ENCODE results near the gene HOXA10.
A peak's percentile ranks its signal among the peaks of the same experiment; 100 is the strongest.

Gene HOXA10

GRCh38 chr7:27128034-27128433 lies 46.1 kb downstream of the HOXA10 start:
- H3K27ac ChIP-seq (ENCODE audit: low read depth, low read length): no peak overlapping the region
- H3K9me3 ChIP-seq (ENCODE audit: control insufficient read depth, insufficient read depth, low read depth, low read length): no peaks in the 10 kb centered on the region
- no peak overlapping the region for H3K9ac ChIP-seq (ENCODE audit: low read length)
- H3K4me1 ChIP-seq (ENCODE audit: control insufficient read depth, insufficient read depth, low read length): peaks cover 13% of the 10 kb centered on the region; the same call in 1 of the 2 replicates
- H3K4me3 ChIP-seq (ENCODE audit: low read depth, low read length): no peak overlapping the region
- peaks cover 100% of the 10 kb centered on the region for H3K27me3 ChIP-seq (ENCODE audit: control insufficient read depth, insufficient read depth, low read length)
- no peaks in the 10 kb centered on the region for H3K36me3 ChIP-seq (ENCODE audit: control insufficient read depth, insufficient read depth, low read length)

DNA sequence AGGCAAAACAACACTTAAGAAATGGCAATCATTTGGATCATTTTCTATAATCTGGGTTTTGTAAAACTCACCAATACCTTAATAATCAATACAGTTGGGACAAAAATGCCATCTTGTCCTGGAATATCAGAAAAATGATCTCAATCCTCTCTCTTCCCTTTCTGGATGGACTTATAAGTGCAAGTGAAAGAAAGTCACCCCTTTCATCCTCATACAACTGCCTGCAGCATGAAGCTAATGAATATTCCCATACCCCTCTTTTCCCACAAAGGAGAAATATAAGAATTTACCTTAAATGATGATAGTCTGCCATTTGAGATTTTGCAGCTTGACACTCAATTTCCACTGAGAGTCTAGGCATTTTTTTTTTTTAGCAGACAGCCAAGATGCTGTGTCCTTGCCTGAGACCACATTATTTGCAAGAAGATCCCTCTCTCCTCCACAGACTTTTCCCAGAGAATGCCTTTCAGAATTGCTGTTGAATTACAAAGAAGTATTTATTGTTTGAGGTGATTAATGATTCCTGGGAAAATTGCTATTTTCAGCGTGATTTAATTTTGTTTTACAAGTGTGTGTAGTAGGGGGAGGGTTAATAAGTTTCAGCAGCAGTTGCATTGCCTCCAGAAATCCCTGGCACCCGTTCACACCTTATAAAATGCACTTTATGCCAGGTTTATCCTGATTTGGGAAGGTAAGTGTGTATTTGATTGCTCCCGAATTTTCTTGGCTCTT lies 47.4 kb downstream of the HOXA10 start:
- no peak overlapping the region for H3K4me3 ChIP-seq (ENCODE audit: low read depth, low read length)
- no peaks in the 10 kb centered on the region for H3K9me3 ChIP-seq (ENCODE audit: control insufficient read depth, insufficient read depth, low read depth, low read length)
- H3K27ac ChIP-seq (ENCODE audit: low read depth, low read length): no peak overlapping the region
- no peak overlapping the region for H3K9ac ChIP-seq (ENCODE audit: low read length)
- H3K4me1 ChIP-seq (ENCODE audit: control insufficient read depth, insufficient read depth, low read length): peaks cover 21% of the 10 kb centered on the region; the same call in 1 of the 2 replicates
- H3K27me3 ChIP-seq (ENCODE audit: control insufficient read depth, insufficient read depth, low read length): peaks cover 100% of the 10 kb centered on the region
- H3K36me3 ChIP-seq (ENCODE audit: control insufficient read depth, insufficient read depth, low read length): no peaks in the 10 kb centered on the region

DNA sequence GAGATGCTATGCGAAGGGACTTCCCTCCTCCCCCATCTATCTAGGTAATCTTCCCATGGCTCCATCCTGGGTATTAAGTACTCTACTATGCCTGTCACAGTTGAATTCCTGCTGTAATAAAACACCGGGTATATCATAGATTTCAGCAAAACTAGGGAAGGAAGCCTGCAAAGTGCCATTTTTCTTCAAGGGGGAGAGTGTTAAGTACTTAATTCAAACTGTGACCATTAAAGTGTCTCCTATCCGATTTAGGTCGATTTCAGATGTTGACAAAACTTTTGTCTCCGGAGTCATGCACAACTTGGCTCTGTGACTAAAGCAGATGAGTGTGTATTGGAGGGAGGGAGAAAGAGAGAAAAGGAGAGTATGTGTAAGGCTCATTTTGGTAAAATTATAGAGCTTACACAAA lies 48.1 kb downstream of the HOXA10 start:
- H3K27ac ChIP-seq (ENCODE audit: low read depth, low read length): no peak overlapping the region
- H3K4me3 ChIP-seq (ENCODE audit: low read depth, low read length): no peak overlapping the region
- peaks cover 100% of the 10 kb centered on the region for H3K27me3 ChIP-seq (ENCODE audit: control insufficient read depth, insufficient read depth, low read length)
- H3K36me3 ChIP-seq (ENCODE audit: control insufficient read depth, insufficient read depth, low read length): no peaks in the 10 kb centered on the region
- no peaks in the 10 kb centered on the region for H3K9me3 ChIP-seq (ENCODE audit: control insufficient read depth, insufficient read depth, low read depth, low read length)
- peaks cover 17% of the 10 kb centered on the region; the same call in 1 of the 2 replicates for H3K4me1 ChIP-seq (ENCODE audit: control insufficient read depth, insufficient read depth, low read length)
- H3K9ac ChIP-seq (ENCODE audit: low read length): no peak overlapping the region

DNA sequence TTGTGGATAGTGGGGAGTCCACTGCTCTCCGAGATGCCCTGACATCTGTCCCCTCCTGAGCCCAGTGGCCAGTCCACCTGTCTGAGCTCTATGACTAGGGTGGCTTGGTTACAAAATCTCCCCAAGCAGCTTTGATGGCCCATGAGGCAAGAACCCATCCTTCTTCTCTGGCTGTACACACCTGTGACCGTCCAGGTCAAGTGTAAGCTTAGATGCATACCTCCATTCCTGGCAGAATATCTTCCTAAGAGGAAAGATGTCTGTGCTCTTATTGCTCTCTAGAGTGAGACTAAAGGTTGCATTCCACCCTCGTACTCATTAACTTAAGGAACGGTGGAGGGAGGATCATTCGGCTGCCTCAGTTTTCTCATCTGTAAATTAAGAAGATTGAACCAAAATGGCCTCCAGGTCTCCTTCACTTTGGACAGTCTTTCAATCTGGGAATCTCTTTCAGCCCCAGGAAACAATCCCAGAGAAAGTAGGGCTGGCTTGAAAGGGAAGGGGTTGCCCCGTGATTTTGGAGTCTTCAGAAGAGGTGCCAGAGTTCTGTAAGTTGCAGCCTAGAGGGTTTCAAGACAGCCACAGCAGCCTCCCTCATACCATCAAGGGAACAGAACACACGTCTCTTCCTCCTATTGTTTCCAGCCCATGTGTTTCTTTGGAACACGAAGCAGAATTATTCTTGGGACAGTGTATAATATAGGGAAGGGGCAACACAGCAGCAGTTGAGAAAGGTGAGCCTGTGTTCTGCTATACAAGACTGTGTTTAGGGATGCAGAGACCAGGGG lies 49.0 kb downstream of the HOXA10 start:
- Histone ChIP-seq H3K36me3 (ENCODE audit: control insufficient read depth, insufficient read depth, low read length) (no peaks in the 10 kb centered on the region), H3K9ac (ENCODE audit: low read length) (peak overlapping the region; percentile 13), H3K27me3 (ENCODE audit: control insufficient read depth, insufficient read depth, low read length) (peaks cover 100% of the 10 kb centered on the region), H3K4me1 (ENCODE audit: control insufficient read depth, insufficient read depth, low read length) (peaks cover 17% of the 10 kb centered on the region; the same call in 1 of the 2 replicates), H3K4me3 (ENCODE audit: low read depth, low read length) (no peak overlapping the region), H3K27ac (ENCODE audit: low read depth, low read length) (no peak overlapping the region), H3K9me3 (ENCODE audit: control insufficient read depth, insufficient read depth, low read depth, low read length) (no peaks in the 10 kb centered on the region)

- peak overlapping the region; percentile 18; the same call in 1 of the 2 replicates for H3K4me3 ChIP-seq (ENCODE audit: low read depth, low read length)
- H3K27ac ChIP-seq (ENCODE audit: low read depth, low read length): no peak overlapping the region
- H3K9ac ChIP-seq (ENCODE audit: low read length): peak overlapping the region; percentile 13
- no peaks in the 10 kb centered on the region for H3K36me3 ChIP-seq (ENCODE audit: control insufficient read depth, insufficient read depth, low read length)
- H3K27me3 ChIP-seq (ENCODE audit: control insufficient read depth, insufficient read depth, low read length): peaks cover 100% of the 10 kb centered on the region
- no peaks in the 10 kb centered on the region for H3K9me3 ChIP-seq (ENCODE audit: control insufficient read depth, insufficient read depth, low read depth, low read length)
- peaks cover 17% of the 10 kb centered on the region; the same call in 1 of the 2 replicates for H3K4me1 ChIP-seq (ENCODE audit: control insufficient read depth, insufficient read depth, low read length)
These were observed 49.8 kb downstream of the HOXA10 start for GRCh38 chr7:27124096-27124901.

DNA sequence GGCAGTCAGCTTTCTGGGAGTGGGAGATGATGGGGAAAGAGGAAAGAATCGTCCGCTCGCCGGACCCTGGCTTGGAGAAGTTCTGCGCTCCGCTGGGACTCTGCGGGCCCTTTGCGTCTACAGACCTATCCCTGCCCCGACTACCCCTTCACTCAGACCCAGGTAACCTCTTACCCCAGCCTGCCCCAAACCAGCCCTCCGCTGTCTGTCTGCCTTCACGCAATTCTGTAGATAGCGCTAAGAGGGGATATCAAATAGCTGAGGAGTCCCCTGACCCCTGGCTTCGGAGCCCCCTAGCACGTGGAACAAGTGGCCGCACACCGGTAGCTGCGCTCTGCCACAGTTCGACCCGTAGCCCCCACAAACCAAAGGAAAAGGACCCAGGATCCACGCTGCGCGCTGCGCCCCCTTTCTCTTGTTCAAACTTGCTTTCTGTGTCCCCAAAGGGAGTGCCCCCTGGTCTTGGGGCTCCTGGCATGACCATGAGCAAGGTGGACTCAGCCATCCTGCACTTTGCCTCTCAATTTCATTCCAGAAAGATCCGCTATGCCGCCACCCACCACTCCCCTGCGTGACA lies 50.6 kb downstream of the HOXA10 start:
- H3K27me3 ChIP-seq (ENCODE audit: control insufficient read depth, insufficient read depth, low read length): peaks cover 100% of the 10 kb centered on the region

DNA sequence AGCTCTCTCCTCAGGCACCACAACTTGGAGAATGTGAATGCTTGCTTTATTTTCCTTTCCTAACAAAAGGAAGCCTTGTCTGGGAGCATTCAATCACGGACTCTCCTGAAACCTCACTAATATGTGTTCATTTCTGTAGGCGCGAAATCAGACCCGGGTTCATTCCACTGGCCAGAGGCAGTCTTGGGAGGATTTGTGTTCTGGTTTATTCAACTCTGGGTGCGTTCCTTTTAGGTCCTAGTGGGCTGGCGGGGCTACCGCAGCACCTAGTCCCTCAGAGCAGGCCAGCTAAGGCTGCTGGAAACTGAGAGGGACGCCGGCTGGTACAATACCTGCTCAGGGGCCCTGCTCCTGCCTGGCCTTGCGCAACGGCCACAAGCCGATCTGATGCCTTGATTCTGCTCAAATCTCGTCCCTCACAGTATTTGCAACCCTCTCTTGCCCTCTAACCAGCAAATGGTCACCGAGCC lies 51.1 kb downstream of the HOXA10 start:
- Histone ChIP-seq H3K27me3 (ENCODE audit: control insufficient read depth, insufficient read depth, low read length) (peaks cover 100% of the 10 kb centered on the region), H3K36me3 (ENCODE audit: control insufficient read depth, insufficient read depth, low read length) (no peaks in the 10 kb centered on the region), H3K4me1 (ENCODE audit: control insufficient read depth, insufficient read depth, low read length) (peaks cover 18% of the 10 kb centered on the region; the same call in 1 of the 2 replicates), H3K4me3 (ENCODE audit: low read depth, low read length) (peak overlapping the region; percentile 2; the same call in 1 of the 2 replicates), H3K9me3 (ENCODE audit: control insufficient read depth, insufficient read depth, low read depth, low read length) (no peaks in the 10 kb centered on the region), H3K9ac (ENCODE audit: low read length) (peak overlapping the region; percentile 45), H3K27ac (ENCODE audit: low read depth, low read length) (no peak overlapping the region)

More for the DNA sequence above, 50.6 kb downstream of the HOXA10 start:
- no peak overlapping the region for H3K27ac ChIP-seq (ENCODE audit: low read depth, low read length)
- no peaks in the 10 kb centered on the region for H3K36me3 ChIP-seq (ENCODE audit: control insufficient read depth, insufficient read depth, low read length)
- H3K9ac ChIP-seq (ENCODE audit: low read length): peak overlapping the region; percentile 45
- peaks cover 17% of the 10 kb centered on the region; the same call in 1 of the 2 replicates for H3K4me1 ChIP-seq (ENCODE audit: control insufficient read depth, insufficient read depth, low read length)
- peak overlapping the region; percentile 2; the same call in 1 of the 2 replicates for H3K4me3 ChIP-seq (ENCODE audit: low read depth, low read length)
- H3K9me3 ChIP-seq (ENCODE audit: control insufficient read depth, insufficient read depth, low read depth, low read length): no peaks in the 10 kb centered on the region

GRCh38 chr7:27122077-27122910 lies 51.8 kb downstream of the HOXA10 start:
- Histone ChIP-seq H3K27me3 (ENCODE audit: control insufficient read depth, insufficient read depth, low read length) (peaks cover 100% of the 10 kb centered on the region), H3K9me3 (ENCODE audit: control insufficient read depth, insufficient read depth, low read depth, low read length) (no peaks in the 10 kb centered on the region), H3K4me3 (ENCODE audit: low read depth, low read length) (peak overlapping the region; percentile 9; the same call in 1 of the 2 replicates), H3K4me1 (ENCODE audit: control insufficient read depth, insufficient read depth, low read length) (peaks cover 23% of the 10 kb centered on the region; the same call in 1 of the 2 replicates), H3K9ac (ENCODE audit: low read length) (peak overlapping the region; percentile 45), H3K27ac (ENCODE audit: low read depth, low read length) (no peak overlapping the region), H3K36me3 (ENCODE audit: control insufficient read depth, insufficient read depth, low read length) (no peaks in the 10 kb centered on the region)

DNA sequence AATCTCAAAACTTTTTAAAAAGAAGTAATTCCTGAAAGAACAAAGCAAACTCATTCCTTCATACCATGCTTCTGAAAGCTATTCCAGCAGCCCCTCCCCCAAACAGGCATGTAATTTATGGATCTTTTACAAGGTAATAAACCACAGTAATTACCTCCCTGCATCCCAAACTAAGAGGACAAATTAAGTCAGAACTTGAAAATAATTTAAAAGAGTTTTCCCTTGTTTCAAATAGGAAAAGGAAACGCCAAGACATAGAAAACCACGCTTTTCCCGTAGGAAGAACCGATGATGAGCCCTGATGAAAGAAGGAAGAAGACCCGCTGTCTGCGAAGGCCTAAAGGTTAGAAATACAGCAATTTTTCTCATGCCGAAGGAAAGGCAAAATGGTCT lies 52.4 kb downstream of the HOXA10 start:
- no peak overlapping the region for H3K27ac ChIP-seq (ENCODE audit: low read depth, low read length)
- H3K36me3 ChIP-seq (ENCODE audit: control insufficient read depth, insufficient read depth, low read length): no peaks in the 10 kb centered on the region
- peaks cover 23% of the 10 kb centered on the region; the same call in 1 of the 2 replicates for H3K4me1 ChIP-seq (ENCODE audit: control insufficient read depth, insufficient read depth, low read length)
- no peaks in the 10 kb centered on the region for H3K9me3 ChIP-seq (ENCODE audit: control insufficient read depth, insufficient read depth, low read depth, low read length)
- peak overlapping the region; percentile 9; the same call in 1 of the 2 replicates for H3K4me3 ChIP-seq (ENCODE audit: low read depth, low read length)
- H3K27me3 ChIP-seq (ENCODE audit: control insufficient read depth, insufficient read depth, low read length): peaks cover 100% of the 10 kb centered on the region
- H3K9ac ChIP-seq (ENCODE audit: low read length): peak overlapping the region; percentile 30

Data from HUES6 (cell line).